Stomach (tissue), 9 donors: ENCODE results near the gene NCOA4. TPM values are rescaled to one million over a fixed set of nuclear protein-coding genes. Genes with fewer than 3 reads are reported as not detected.
"Not testable (repeated sequence)": the region's sequence is repeated elsewhere in the genome, so short reads cannot be mapped to it uniquely, and the experiment has no call there.

Experiments used
- DNase-seq, 2 donors: peaks; one replicate each; pipeline versions ENCODE4 v3.0.0 to v3.0.0-alpha.2; 2013 to 2019
- H3K27ac ChIP-seq, 5 donors: fragments of 200-600 bp in 4 of 5; sonication (generic) in 4 of 5; one replicate each; pipeline ENCODE4 v1.5.1; 2013 to 2019; ENCODE audit warnings: mild to moderate bottlenecking in 1 of 5, moderate library complexity in 1 of 5
- H3K27me3 ChIP-seq, 3 donors: fragments of 200-600 bp; sonication (generic); one replicate each; pipeline ENCODE4 v1.5.1; 2017 to 2019; ENCODE audit warnings: mixed run types in 1 of 3
- H3K36me3 ChIP-seq, 4 donors: fragments of 200-600 bp; sonication (generic); 1 replicate in 3 of 4; 2 replicates in 1 of 4; pipeline ENCODE4 v1.5.1; 2016 to 2019
- H3K4me1 ChIP-seq, 4 donors: fragments of 200-600 bp; sonication (generic); one replicate each; pipeline ENCODE4 v1.5.1; 2016 to 2019
- H3K4me3 ChIP-seq, 4 donors: fragments of 200-600 bp; sonication (generic) in 3 of 4; one replicate each; pipeline ENCODE4 v1.5.1; 2016 to 2019; ENCODE audit warnings: mild to moderate bottlenecking in 1 of 4
- H3K9me3 ChIP-seq, 4 donors: fragments of 200-600 bp; sonication (generic); one replicate each; pipeline ENCODE4 v1.5.1; 2016 to 2019
- CTCF ChIP-seq, 7 experiments: fragments of 450-650 bp in 4 of 7; fragments of 200-600 bp in 3 of 7; sonication (generic) in 3 of 7; IDR thresholded peaks; one replicate each; pipeline ENCODE4 v1.5.1; 2016 to 2019; ENCODE audit warnings: antibody characterized with exemption in 7 of 7, control low read depth in 2 of 7, mild to moderate bottlenecking in 1 of 7
- EP300 ChIP-seq: sonication (generic); formaldehyde crosslinking; IDR thresholded peaks from one replicate; pipeline ENCODE4 v1.6.1; 2017; ENCODE audit warnings: antibody characterized with exemption
- POLR2A ChIP-seq, 4 donors: fragments of 450-650 bp; IDR thresholded peaks; one replicate each; pipeline ENCODE4 v1.6.1; 2016; ENCODE audit warnings: antibody characterized with exemption in 4 of 4, control low read depth in 2 of 4, mild to moderate bottlenecking in 1 of 4, moderate library complexity in 1 of 4
- POLR2AphosphoS5 ChIP-seq, 3 donors: sonication (generic); formaldehyde crosslinking; IDR thresholded peaks; one replicate each; pipeline ENCODE4 v1.6.1; 2016; ENCODE audit warnings: antibody characterized with exemption in 3 of 3
- WGBS, 5 donors: extraction: QIAGEN DNeasy Blood & Tissue Kit in 3 of 5; methylation state at CpG; one replicate each; pipeline versions ENCODE4 v1.1.5 to v1.1.7; 2013 to 2018; 5-methylcytosine and 5-hydroxymethylcytosine counted together
- intact Hi-C: fragments of 100-400 bp; cut with DNase I; formaldehyde crosslinking; loops from one replicate; pipeline ENCODE4 v1.15.1; 2023; ENCODE audit warnings: low total_unique reads
- polyA plus RNA-seq, 3 donors: library from polyadenylated mRNA; stranded (reverse); fragments of 200-250 nt; gene quantifications; one replicate each; pipeline ENCODE4 v1.2.3, GENCODE V29; 2013
- total RNA-seq, 5 donors: library from RNA; depleted of rRNA; stranded (reverse); fragments of >200 nt; gene quantifications; one replicate each; pipeline versions ENCODE4 v1.1.0 to v1.2.3, GENCODE V29; 2014 to 2016
- donor health status: healthy with polysubstance abuse.
- donor health status: Bipolar disorder and iron deficiency.
- donor health status: healthy.

The NCOA4 gene
- total and polyA plus RNA-seq, 8 donors: 35.7 to 260 (median 83.0) TPM

- WGBS, 5 donors: 28 to 62% (median 53%) methylated on average over 11 of the region's 11 CpGs
- H3K36me3 ChIP-seq: no peaks in the 10 kb centered on the region
- peaks cover 0 to 14% (median 5%) of the 10 kb centered on the region in 4 donors for H3K4me1 ChIP-seq
- no peak overlapping the region for H3K4me3 ChIP-seq
- H3K9me3 ChIP-seq: no peaks in the 10 kb centered on the region
- intact Hi-C loops: no loop called here
- H3K27me3 ChIP-seq: peaks cover 0 to 9% (median 0%) of the 10 kb centered on the region in 3 donors
- no peak for DNase-seq
- H3K27ac ChIP-seq: no peak overlapping the region
- TF ChIP-seq EP300 (no peak), CTCF (IDR thresholded peaks at IDR 0.05) (no peak), POLR2A (IDR thresholded peaks at IDR 0.05) (no peak), POLR2AphosphoS5 (IDR thresholded peaks at IDR 0.05) (no peak)
These were observed 20.7 kb upstream of the NCOA4 start for GRCh38 chr10:46050941-46051623.

GRCh38 chr10:46049497-46049831, 19.0 kb upstream of the NCOA4 start:
- WGBS, 5 donors: 95 to 99% (median 96%) methylated on average over 11 of the region's 11 CpGs
- H3K27ac ChIP-seq, DNase-seq, H3K36me3 ChIP-seq, H3K9me3 ChIP-seq, H3K27me3 ChIP-seq, intact Hi-C loops, H3K4me3 ChIP-seq: not testable (repeated sequence)
- H3K4me1 ChIP-seq: peaks cover 0 to 14% (median 5%) of the 10 kb centered on the region in 4 donors

GRCh38 chr10:46048152-46048551, 17.7 kb upstream of the NCOA4 start:
- H3K27me3 ChIP-seq: peaks cover 0 to 9% (median 0%) of the 10 kb centered on the region in 3 donors
- intact Hi-C loops: no loop called here

GRCh38 chr10:46046261-46046660, 15.8 kb upstream of the NCOA4 start, which contains the start of gene MSMB:
TSS of gene MSMB (minus strand) at chr10:46046269. CDS start at chr10:46046237, 32 bp downstream.
- peak within 1 kb of the TSS in 1 of 5 donors; percentile 30 for H3K27ac ChIP-seq
- intact Hi-C loops: no loop called here
- no peaks in the 10 kb centered on the region for H3K36me3 ChIP-seq
- WGBS, 5 donors: 43 to 67% (median 54%) methylated on average over 7 of the region's 7 CpGs
- H3K9me3 ChIP-seq: no peaks in the 10 kb centered on the region
- peak in 1 of 2 donors; percentile 28 for DNase-seq
- TF ChIP-seq POLR2AphosphoS5 (IDR thresholded peaks at IDR 0.05) (peak in 1 of 3 donors; percentile 19), EP300 (no peak), POLR2A (IDR thresholded peaks at IDR 0.05) (no peak), CTCF (IDR thresholded peaks at IDR 0.05) (no peak)
- H3K4me3 ChIP-seq: peak within 1 kb of the TSS in 1 of 4 donors; percentile 7
- peaks cover 0 to 9% (median 0%) of the 10 kb centered on the region in 3 donors for H3K27me3 ChIP-seq
- peaks cover 0 to 9% (median 2%) of the 10 kb centered on the region in 4 donors for H3K4me1 ChIP-seq

More at GRCh38 chr10:46048152-46048551, 17.7 kb upstream of the NCOA4 start:
- TF ChIP-seq EP300 (no peak), POLR2AphosphoS5 (IDR thresholded peaks at IDR 0.05) (no peak), CTCF (IDR thresholded peaks at IDR 0.05) (no peak), POLR2A (IDR thresholded peaks at IDR 0.05) (no peak)
- no peak overlapping the region for H3K27ac ChIP-seq
- WGBS, 5 donors: 23 to 41% (median 34%) methylated on average over 2 of the region's 2 CpGs
- no peak for DNase-seq
- no peak overlapping the region for H3K4me3 ChIP-seq
- peaks cover 0 to 14% (median 2%) of the 10 kb centered on the region in 4 donors for H3K4me1 ChIP-seq
- no peaks in the 10 kb centered on the region for H3K9me3 ChIP-seq
- H3K36me3 ChIP-seq: no peaks in the 10 kb centered on the region

GRCh38 chr10:46042527-46042926, 12.1 kb upstream of the NCOA4 start:
- WGBS, 5 donors: 56 to 62% (median 61%) methylated on average over 4 of the region's 4 CpGs
- intact Hi-C loops: no loop called here
- Histone ChIP-seq H3K4me1 (peaks cover 0 to 4% (median 0%) of the 10 kb centered on the region in 4 donors), H3K4me3 (no peak overlapping the region), H3K36me3 (no peaks in the 10 kb centered on the region), H3K27me3 (peaks cover 0 to 1% (median 0%) of the 10 kb centered on the region in 3 donors), H3K27ac (no peak overlapping the region), H3K9me3 (no peaks in the 10 kb centered on the region)
- no peak for DNase-seq
- TF ChIP-seq POLR2A (IDR thresholded peaks at IDR 0.05): no peak
- no peak for TF ChIP-seq EP300
- no peak for TF ChIP-seq CTCF (IDR thresholded peaks at IDR 0.05)
- TF ChIP-seq POLR2AphosphoS5 (IDR thresholded peaks at IDR 0.05): no peak
